MM.1S (cell line): Measurements from ENCODE around the gene IFTAP.

Experiments used
- DNase-seq: peaks from one replicate; pipeline ENCODE4 v3.0.0-alpha.2; 2015
- H2AFZ ChIP-seq: fragments of 300-600 bp; sonication (generic); 2 replicates; pipeline ENCODE4 v1.6.0; 2016; ENCODE audit warnings: antibody characterized with exemption, low read length
- H3F3A ChIP-seq: fragments of 300-600 bp; sonication (generic); 2 replicates; pipeline ENCODE4 v1.6.1; 2016; ENCODE audit warnings: mild to moderate bottlenecking, antibody characterized with exemption, low read length, moderate library complexity, mixed read lengths; ENCODE audit not compliant: insufficient read depth
- H3K27ac ChIP-seq: fragments of 300-600 bp; sonication (generic); 2 replicates; pipeline ENCODE4 v1.5.1; 2016; ENCODE audit warnings: mild to moderate bottlenecking, low read length
- H3K27me3 ChIP-seq: fragments of 300-600 bp; sonication (generic); replicated peaks from 2 replicates; pipeline ENCODE4 v1.6.0; 2016; ENCODE audit warnings: low read length; ENCODE audit not compliant: insufficient read depth
- H3K36me3 ChIP-seq: fragments of 300-600 bp; sonication (generic); replicated peaks from 2 replicates; pipeline ENCODE4 v1.6.1; 2016; ENCODE audit warnings: mild to moderate bottlenecking, low read length, mixed read lengths; ENCODE audit not compliant: insufficient read depth
- H3K4me1 ChIP-seq: fragments of 300-600 bp; sonication (generic); 2 replicates; pipeline ENCODE4 v1.6.1; 2016; ENCODE audit warnings: low read length, mixed read lengths
- H3K4me2 ChIP-seq: fragments of 300-600 bp; sonication (generic); 2 replicates; pipeline ENCODE4 v1.6.0; 2016; ENCODE audit warnings: low read depth, low read length
- H3K4me3 ChIP-seq: fragments of 300-600 bp; sonication (generic); 2 replicates; pipeline ENCODE4 v1.5.1; 2016; ENCODE audit warnings: low read length, mixed read lengths
- H3K79me2 ChIP-seq: fragments of 300-600 bp; sonication (generic); 2 replicates; pipeline ENCODE4 v1.6.1; 2016; ENCODE audit warnings: mixed run types, low read length, mixed read lengths
- H3K9ac ChIP-seq: fragments of 300-600 bp; sonication (generic); 2 replicates; pipeline ENCODE4 v1.6.1; 2016; ENCODE audit warnings: low read length, mixed read lengths
- H3K9me2 ChIP-seq: fragments of 300-600 bp; sonication (generic); replicated peaks from 2 replicates; pipeline ENCODE4 v1.6.1; 2016; ENCODE audit warnings: mild to moderate bottlenecking, low read length, mixed read lengths; ENCODE audit not compliant: insufficient read depth
- H3K9me3 ChIP-seq: fragments of 300-600 bp; sonication (generic); replicated peaks from 2 replicates; pipeline ENCODE4 v1.6.1; 2016; ENCODE audit warnings: mild to moderate bottlenecking, low read length, mixed read lengths; ENCODE audit not compliant: insufficient read depth
- H4K20me1 ChIP-seq: fragments of 300-600 bp; sonication (generic); 2 replicates; pipeline ENCODE4 v1.6.1; 2016; ENCODE audit warnings: mild to moderate bottlenecking, low read length, moderate library complexity, mixed read lengths; ENCODE audit not compliant: insufficient read depth
- CTCF ChIP-seq: fragments of 300-600 bp; sonication (generic); IDR thresholded peaks from 2 replicates; pipeline ENCODE4 v1.5.1; 2016; ENCODE audit warnings: antibody characterized with exemption, low read length, mixed read lengths
- EZH2 ChIP-seq: fragments of 300-600 bp; sonication (generic); optimal IDR thresholded peaks from 2 replicates; pipeline ENCODE3; 2017; ENCODE audit warnings: low read depth, mild to moderate bottlenecking, antibody characterized with exemption, low read length, mixed read lengths
- EZH2phosphoT487 ChIP-seq: fragments of 300-600 bp; sonication (generic); IDR thresholded peaks from 2 replicates; pipeline ENCODE4 v1.6.1; 2018; ENCODE audit warnings: antibody characterized with exemption, low read length

IFTAP gene

GRCh38 chr11:36574486-36574885 lies 19.8 kb upstream of the IFTAP start:
- Histone ChIP-seq H3K27me3 (no peaks in the 10 kb centered on the region), H3K4me2 (no peak overlapping the region), H3K4me3 (no peak overlapping the region)

GRCh38 chr11:36577373-36577772 lies 16.9 kb upstream of the IFTAP start:
- Histone ChIP-seq H3K4me1 (no peaks in the 10 kb centered on the region), H3F3A (no peaks in the 10 kb centered on the region), H3K9ac (no peak overlapping the region), H2AFZ (no peak overlapping the region), H3K4me2 (no peak overlapping the region), H3K79me2 (no peaks in the 10 kb centered on the region), H3K36me3 (no peaks in the 10 kb centered on the region), H3K4me3 (no peak overlapping the region), H4K20me1 (no peaks in the 10 kb centered on the region), H3K27me3 (no peaks in the 10 kb centered on the region), H3K9me3 (no peaks in the 10 kb centered on the region), H3K9me2 (no peaks in the 10 kb centered on the region), H3K27ac (no peak overlapping the region)
- DNase-seq = no peak
- no peak for TF ChIP-seq EZH2

More at GRCh38 chr11:36574486-36574885, 19.8 kb upstream of the IFTAP start:
- H3K27ac ChIP-seq = no peak overlapping the region
- H3K4me1 ChIP-seq = no peaks in the 10 kb centered on the region
- no peaks in the 10 kb centered on the region for H3K9me3 ChIP-seq
- no peaks in the 10 kb centered on the region for H3K36me3 ChIP-seq
- no peak overlapping the region for H3K9ac ChIP-seq
- no peaks in the 10 kb centered on the region for H4K20me1 ChIP-seq
- no peaks in the 10 kb centered on the region for H3K79me2 ChIP-seq
- no peak overlapping the region for H2AFZ ChIP-seq
- no peaks in the 10 kb centered on the region for H3F3A ChIP-seq
- DNase-seq = no peak
- H3K9me2 ChIP-seq = no peaks in the 10 kb centered on the region
- TF ChIP-seq EZH2 = no peak
- TF ChIP-seq CTCF = no peak

GRCh38 chr11:36577859-36578258 lies 16.4 kb upstream of the IFTAP start:
- DNase-seq = no peak
- no peaks in the 10 kb centered on the region for H3F3A ChIP-seq
- H2AFZ ChIP-seq = no peak overlapping the region
- H3K27me3 ChIP-seq = no peaks in the 10 kb centered on the region
- H3K9me3 ChIP-seq = no peaks in the 10 kb centered on the region
- H3K9me2 ChIP-seq = no peaks in the 10 kb centered on the region
- no peak overlapping the region for H3K4me2 ChIP-seq
- H3K36me3 ChIP-seq = no peaks in the 10 kb centered on the region
- TF ChIP-seq EZH2 = no peak
- TF ChIP-seq EZH2phosphoT487 = no peak
- TF ChIP-seq CTCF = no peak
- no peak overlapping the region for H3K4me3 ChIP-seq
- no peaks in the 10 kb centered on the region for H3K79me2 ChIP-seq
- no peak overlapping the region for H3K9ac ChIP-seq
- no peak overlapping the region for H3K27ac ChIP-seq
- no peaks in the 10 kb centered on the region for H3K4me1 ChIP-seq
- H4K20me1 ChIP-seq = no peaks in the 10 kb centered on the region

- no peak overlapping the region for H3K4me2 ChIP-seq
- no peaks in the 10 kb centered on the region for H3K79me2 ChIP-seq
- no peaks in the 10 kb centered on the region for H3F3A ChIP-seq
- H3K9me3 ChIP-seq = no peaks in the 10 kb centered on the region
- DNase-seq = no peak
- no peaks in the 10 kb centered on the region for H3K27me3 ChIP-seq
- H3K27ac ChIP-seq = no peak overlapping the region
- TF ChIP-seq CTCF = no peak
- TF ChIP-seq EZH2phosphoT487 = no peak
- no peak for TF ChIP-seq EZH2
- no peaks in the 10 kb centered on the region for H3K9me2 ChIP-seq
- no peaks in the 10 kb centered on the region for H3K4me1 ChIP-seq
- H3K4me3 ChIP-seq = no peak overlapping the region
- H3K36me3 ChIP-seq = no peaks in the 10 kb centered on the region
- H4K20me1 ChIP-seq = no peaks in the 10 kb centered on the region
- no peak overlapping the region for H2AFZ ChIP-seq
- H3K9ac ChIP-seq = no peak overlapping the region
These were observed 15.8 kb upstream of the IFTAP start for GRCh38 chr11:36578458-36578857.
